ENCODE results near the gene ACADVL. TPM values are rescaled to one million over a fixed set of nuclear protein-coding genes. Genes with fewer than 3 reads are reported as not detected.

Gene ACADVL
- total and polyA plus RNA-seq, 2 of the 4 experiments (the other 2 are of a cell fraction) = 139 to 752 TPM

DNA sequence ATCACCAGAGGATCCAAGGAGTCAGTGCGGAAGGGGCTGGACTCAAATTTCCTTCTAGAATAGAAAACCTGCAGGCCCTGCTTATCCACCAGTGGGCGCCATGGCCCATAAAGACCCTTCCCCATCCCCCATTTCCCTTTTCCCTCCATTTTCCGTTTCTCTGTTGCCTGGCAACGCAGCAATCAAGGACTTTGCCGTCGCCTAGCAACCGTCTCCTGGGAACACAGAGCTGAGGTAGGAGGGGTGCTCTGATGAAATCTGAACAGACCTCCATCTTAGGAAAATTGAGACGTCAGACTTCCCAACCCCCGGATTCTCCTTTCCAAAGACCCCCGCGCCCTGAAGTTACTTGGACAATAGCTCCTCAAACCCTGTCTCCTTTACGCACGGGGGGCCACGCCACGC is 5.8 kb upstream of the ACADVL start:
- Histone ChIP-seq H2BK20ac (ENCODE audit: low read depth, low read length) (no peak overlapping the region), H4K91ac (ENCODE audit: insufficient read depth, low read depth, low read length) (no peak overlapping the region), H2AK9ac (replicated peaks; ENCODE audit: low read depth, low read length, poor library complexity) (peak overlapping the region; percentile 52), H3K27me3 (ENCODE audit: control insufficient read depth, insufficient read depth, low read length) (no peaks in the 10 kb centered on the region), H4K8ac (ENCODE audit: low read depth in 2 of 2, low read length in 2 of 2) (no peak overlapping the region; a peak in 1 of 4 replicates), H3K4me2 (ENCODE audit: low read depth, low read length) (peak overlapping the region; percentile 88), H3K27ac (ENCODE audit: insufficient read depth, low read length) (no peak overlapping the region), H2BK15ac (ENCODE audit: low read depth, low read length) (no peak overlapping the region), H3K9me1 (ENCODE audit: insufficient read depth, low read length) (peaks cover 15% of the 10 kb centered on the region), H2BK5ac (ENCODE audit: low read depth, low read length, poor library complexity, severe bottlenecking) (no peak overlapping the region), H3K56ac (ENCODE audit: extremely low read depth, insufficient read depth, low read length) (no peak overlapping the region), H2BK120ac (ENCODE audit: low read depth, low read length) (no peak overlapping the region), H3K4ac (ENCODE audit: low read depth, low read length) (0 out of 2 replicates have a peak overlapping the region, but pooled peaks have one; percentile 12), H3K23ac (ENCODE audit: low read depth, low read length) (peak overlapping the region; percentile 8; the same call in 1 of the 2 replicates), H4K20me1 (ENCODE audit: insufficient read depth, low read length) (peaks cover 68% of the 10 kb centered on the region), H3K4me1 (ENCODE audit: control insufficient read depth, insufficient read depth, low read length) (peaks cover 17% of the 10 kb centered on the region), H2AFZ (replicated peaks; ENCODE audit: low read length, poor library complexity) (peak overlapping the region; percentile 73), H3K9ac (ENCODE audit: low read depth, low read length) (no peak overlapping the region), H3K9me3 (ENCODE audit: control insufficient read depth, insufficient read depth, low read length) (no peaks in the 10 kb centered on the region), H2AK5ac (ENCODE audit: low read depth, low read length) (peak overlapping the region; percentile 63; the same call in 1 of the 2 replicates), H3K4me3 (ENCODE audit: insufficient read depth, low read depth, low read length) (peak overlapping the region; percentile 40), H3K18ac (ENCODE audit: low read depth, low read length) (no peak overlapping the region), H4K5ac (ENCODE audit: low read depth, low read length) (no peak overlapping the region), H3K14ac (replicated peaks; ENCODE audit: low read depth, low read length) (no peak overlapping the region), H3K79me1 (ENCODE audit: low read depth in 1 of 2, low read length in 2 of 2) (peaks cover 4 to 79% of the 10 kb centered on the region in 2 experiments; a peak in 3 of 4 replicates), H3K36me3 (ENCODE audit: control insufficient read depth, insufficient read depth, low read length) (no peaks in the 10 kb centered on the region)
- dilution Hi-C loops (cut with HindIII; ENCODE audit: low sequenced_read_pairs, unreplicated experiment) = no loop called here
- ChIA-PET CTCF (interaction anchor here (1.1 kb wide), 1 partner anchor 169 kb away, joined by 6 read pairs; no protein-coding TSS in a partner anchor), POLR2A (ENCODE audit: unreplicated experiment) (interaction anchor here (1.1 kb wide), 1 partner anchor 10 kb away, joined by 3 read pairs; no protein-coding TSS in a partner anchor)
- BruUV-seq (replicated peaks) = no TSS peak
- DNase-seq = peak; percentile 73
- TF ChIP-seq NFE2L2 (IDR thresholded peaks at IDR 0.05; ENCODE audit: low read depth, low read length) (no peak), SMC3 (IDR thresholded peaks at IDR 0.05; ENCODE audit: low read depth, low read length) (peak; percentile 44), FOS (IDR thresholded peaks at IDR 0.05; ENCODE audit: low read depth, low read length) (no peak), CHD1 (IDR thresholded peaks at IDR 0.05; ENCODE audit: low read depth, low read length) (0 out of 2 replicates have a peak, but pooled peaks have one; percentile 17), MAZ (IDR thresholded peaks at IDR 0.05; ENCODE audit: borderline replicate concordance, low read depth, low read length) (no peak), MAFK (IDR thresholded peaks at IDR 0.05; ENCODE audit: low read depth, low read length) (no peak), RAD21 (IDR thresholded peaks at IDR 0.05; ENCODE audit: low read length) (peak; percentile 29; the same call in 1 of the 2 replicates), MXI1 (IDR thresholded peaks at IDR 0.05; ENCODE audit: borderline replicate concordance, low read depth, low read length) (no peak), RFX5 (IDR thresholded peaks at IDR 0.05; ENCODE audit: low read depth, low read length) (no peak), BHLHE40 (IDR thresholded peaks at IDR 0.05; ENCODE audit: low read depth, low read length) (no peak), RCOR1 (IDR thresholded peaks at IDR 0.05; ENCODE audit: insufficient replicate concordance, low read length) (no peak), POLR2A (IDR thresholded peaks at IDR 0.05; ENCODE audit: low read depth, low read length) (no peak), CEBPB (IDR thresholded peaks at IDR 0.05; ENCODE audit: low read depth, low read length) (peak; percentile 71)
- TF ChIP-seq, protein P1, sequence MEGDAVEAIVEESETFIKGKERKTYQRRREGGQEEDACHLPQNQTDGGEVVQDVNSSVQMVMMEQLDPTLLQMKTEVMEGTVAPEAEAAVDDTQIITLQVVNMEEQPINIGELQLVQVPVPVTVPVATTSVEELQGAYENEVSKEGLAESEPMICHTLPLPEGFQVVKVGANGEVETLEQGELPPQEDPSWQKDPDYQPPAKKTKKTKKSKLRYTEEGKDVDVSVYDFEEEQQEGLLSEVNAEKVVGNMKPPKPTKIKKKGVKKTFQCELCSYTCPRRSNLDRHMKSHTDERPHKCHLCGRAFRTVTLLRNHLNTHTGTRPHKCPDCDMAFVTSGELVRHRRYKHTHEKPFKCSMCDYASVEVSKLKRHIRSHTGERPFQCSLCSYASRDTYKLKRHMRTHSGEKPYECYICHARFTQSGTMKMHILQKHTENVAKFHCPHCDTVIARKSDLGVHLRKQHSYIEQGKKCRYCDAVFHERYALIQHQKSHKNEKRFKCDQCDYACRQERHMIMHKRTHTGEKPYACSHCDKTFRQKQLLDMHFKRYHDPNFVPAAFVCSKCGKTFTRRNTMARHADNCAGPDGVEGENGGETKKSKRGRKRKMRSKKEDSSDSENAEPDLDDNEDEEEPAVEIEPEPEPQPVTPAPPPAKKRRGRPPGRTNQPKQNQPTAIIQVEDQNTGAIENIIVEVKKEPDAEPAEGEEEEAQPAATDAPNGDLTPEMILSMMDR (conservative IDR thresholded peaks at IDR 0.05; ENCODE audit: low read depth, low read length) = peak; percentile 45
- TF ChIP-seq, protein P2, sequence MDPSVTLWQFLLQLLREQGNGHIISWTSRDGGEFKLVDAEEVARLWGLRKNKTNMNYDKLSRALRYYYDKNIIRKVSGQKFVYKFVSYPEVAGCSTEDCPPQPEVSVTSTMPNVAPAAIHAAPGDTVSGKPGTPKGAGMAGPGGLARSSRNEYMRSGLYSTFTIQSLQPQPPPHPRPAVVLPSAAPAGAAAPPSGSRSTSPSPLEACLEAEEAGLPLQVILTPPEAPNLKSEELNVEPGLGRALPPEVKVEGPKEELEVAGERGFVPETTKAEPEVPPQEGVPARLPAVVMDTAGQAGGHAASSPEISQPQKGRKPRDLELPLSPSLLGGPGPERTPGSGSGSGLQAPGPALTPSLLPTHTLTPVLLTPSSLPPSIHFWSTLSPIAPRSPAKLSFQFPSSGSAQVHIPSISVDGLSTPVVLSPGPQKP (IDR thresholded peaks at IDR 0.05; ENCODE audit: borderline replicate concordance, low read depth, low read length) = no peak
- TF ChIP-seq, protein P3, sequence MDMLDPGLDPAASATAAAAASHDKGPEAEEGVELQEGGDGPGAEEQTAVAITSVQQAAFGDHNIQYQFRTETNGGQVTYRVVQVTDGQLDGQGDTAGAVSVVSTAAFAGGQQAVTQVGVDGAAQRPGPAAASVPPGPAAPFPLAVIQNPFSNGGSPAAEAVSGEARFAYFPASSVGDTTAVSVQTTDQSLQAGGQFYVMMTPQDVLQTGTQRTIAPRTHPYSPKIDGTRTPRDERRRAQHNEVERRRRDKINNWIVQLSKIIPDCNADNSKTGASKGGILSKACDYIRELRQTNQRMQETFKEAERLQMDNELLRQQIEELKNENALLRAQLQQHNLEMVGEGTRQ (IDR thresholded peaks at IDR 0.05; ENCODE audit: low read depth, low read length) = no peak
- 4% methylated on average over 4 of the region's 15 CpGs; no CpG with 5 or more reads in 1 of the 2 experiments for whole genome bisulfite sequencing, 2 experiments (ENCODE audit: extremely low coverage in 2 of 2, insufficient read length in 1 of 2)
- in situ Hi-C loops (cut with MboI; ENCODE audit: low sequenced_read_pairs) = no loop called here
- no peak for ATAC-seq (ENCODE audit: low read depth)
- intact Hi-C loops (cut with micrococcal nuclease) = no loop called here

Data from IMR-90 (cell line).